Measurements from ENCODE around the gene CLSTN1. TPM values are rescaled to one million over a fixed set of nuclear protein-coding genes. Genes with fewer than 3 reads are reported as not detected.
A peak's percentile ranks its signal among the peaks of the same experiment; 100 is the strongest.

CLSTN1 gene
- total RNA-seq, 1 experiment from 2014 or later: 119 TPM

- no peak for DNase-seq (ENCODE audit: low spot score)
- peak overlapping the region; percentile 6; the same call in 1 of the 2 replicates for H3K27ac Mint-ChIP-seq
These were observed 25.3 kb downstream of the CLSTN1 start for GRCh38 chr1:9798236-9799130.

DNA sequence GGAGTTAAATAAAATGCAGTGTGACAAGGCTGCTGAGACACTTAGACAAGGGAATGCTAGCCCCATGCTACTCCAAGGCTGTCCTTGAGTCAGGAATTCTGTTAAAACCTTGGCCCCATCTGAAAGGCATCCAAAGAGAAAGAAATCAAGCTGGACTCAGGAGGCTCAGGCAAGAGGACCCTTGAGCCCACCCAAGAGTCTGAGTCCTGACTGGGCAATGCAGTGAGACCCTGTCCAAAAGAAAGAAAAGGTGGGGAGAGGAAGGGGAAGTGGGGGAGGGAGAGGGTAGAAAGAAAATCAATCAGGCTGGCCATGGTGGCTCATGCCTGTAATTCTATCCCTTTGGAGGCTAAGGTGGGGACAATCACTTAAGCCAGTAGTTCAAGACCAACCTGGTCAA is 26.7 kb downstream of the CLSTN1 start:
- TF ChIP-seq TCF7 (CRISPR knock-in tag; IDR thresholded peaks at IDR 0.05; ENCODE audit: low read depth) (no peak), ZNF121 (CRISPR knock-in tag; IDR thresholded peaks at IDR 0.05) (peak; percentile 93), CREM (CRISPR knock-in tag; IDR thresholded peaks at IDR 0.05) (no peak)
- ChIA-PET CTCF (interaction anchor here (1.1 kb wide), 1 partner anchor 75 kb away, joined by 3 read pairs; no protein-coding TSS in a partner anchor), POLR2A (no interaction called here)
- H3K4me1 Mint-ChIP-seq: peaks cover 51% of the 10 kb centered on the region
- H3K9me3 Mint-ChIP-seq: no peaks in the 10 kb centered on the region
- ATAC-seq: no peak
- DNase-seq (ENCODE audit: low spot score): no peak
- no peak overlapping the region for H3K4me3 Mint-ChIP-seq
- peak overlapping the region; percentile 46 for H3K27ac Mint-ChIP-seq
- H3K27me3 Mint-ChIP-seq (ENCODE audit: low read depth): no peaks in the 10 kb centered on the region
- H3K36me3 Mint-ChIP-seq: peaks cover 4% of the 10 kb centered on the region; the same call in 1 of the 2 replicates

More at GRCh38 chr1:9798236-9799130, 25.3 kb downstream of the CLSTN1 start:
- H3K4me1 Mint-ChIP-seq: peaks cover 39% of the 10 kb centered on the region
- H3K27me3 Mint-ChIP-seq (ENCODE audit: low read depth): no peaks in the 10 kb centered on the region
- peaks cover 4% of the 10 kb centered on the region; the same call in 1 of the 2 replicates for H3K36me3 Mint-ChIP-seq
- ChIA-PET CTCF (interaction anchor here (0.6 to 1.1 kb wide), 3 partner anchors 14 to 1525 kb away, joined by 3 to 5 read pairs (median 3); no protein-coding TSS in a partner anchor), POLR2A (no interaction called here)
- no peak for ATAC-seq
- no peaks in the 10 kb centered on the region for H3K9me3 Mint-ChIP-seq
- TF ChIP-seq, protein P1, sequence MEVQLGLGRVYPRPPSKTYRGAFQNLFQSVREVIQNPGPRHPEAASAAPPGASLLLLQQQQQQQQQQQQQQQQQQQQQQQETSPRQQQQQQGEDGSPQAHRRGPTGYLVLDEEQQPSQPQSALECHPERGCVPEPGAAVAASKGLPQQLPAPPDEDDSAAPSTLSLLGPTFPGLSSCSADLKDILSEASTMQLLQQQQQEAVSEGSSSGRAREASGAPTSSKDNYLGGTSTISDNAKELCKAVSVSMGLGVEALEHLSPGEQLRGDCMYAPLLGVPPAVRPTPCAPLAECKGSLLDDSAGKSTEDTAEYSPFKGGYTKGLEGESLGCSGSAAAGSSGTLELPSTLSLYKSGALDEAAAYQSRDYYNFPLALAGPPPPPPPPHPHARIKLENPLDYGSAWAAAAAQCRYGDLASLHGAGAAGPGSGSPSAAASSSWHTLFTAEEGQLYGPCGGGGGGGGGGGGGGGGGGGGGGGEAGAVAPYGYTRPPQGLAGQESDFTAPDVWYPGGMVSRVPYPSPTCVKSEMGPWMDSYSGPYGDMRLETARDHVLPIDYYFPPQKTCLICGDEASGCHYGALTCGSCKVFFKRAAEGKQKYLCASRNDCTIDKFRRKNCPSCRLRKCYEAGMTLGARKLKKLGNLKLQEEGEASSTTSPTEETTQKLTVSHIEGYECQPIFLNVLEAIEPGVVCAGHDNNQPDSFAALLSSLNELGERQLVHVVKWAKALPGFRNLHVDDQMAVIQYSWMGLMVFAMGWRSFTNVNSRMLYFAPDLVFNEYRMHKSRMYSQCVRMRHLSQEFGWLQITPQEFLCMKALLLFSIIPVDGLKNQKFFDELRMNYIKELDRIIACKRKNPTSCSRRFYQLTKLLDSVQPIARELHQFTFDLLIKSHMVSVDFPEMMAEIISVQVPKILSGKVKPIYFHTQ (CRISPR knock-in tag; IDR thresholded peaks at IDR 0.05): no peak
- TF ChIP-seq EMX1 (CRISPR knock-in tag; IDR thresholded peaks at IDR 0.05) (no peak), AFF4 (CRISPR knock-in tag; IDR thresholded peaks at IDR 0.05; ENCODE audit: borderline replicate concordance) (no peak), ZNF232 (CRISPR knock-in tag; IDR thresholded peaks at IDR 0.05) (no peak)
- TF ChIP-seq, protein P2, sequence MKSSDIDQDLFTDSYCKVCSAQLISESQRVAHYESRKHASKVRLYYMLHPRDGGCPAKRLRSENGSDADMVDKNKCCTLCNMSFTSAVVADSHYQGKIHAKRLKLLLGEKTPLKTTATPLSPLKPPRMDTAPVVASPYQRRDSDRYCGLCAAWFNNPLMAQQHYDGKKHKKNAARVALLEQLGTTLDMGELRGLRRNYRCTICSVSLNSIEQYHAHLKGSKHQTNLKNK (CRISPR knock-in tag; IDR thresholded peaks at IDR 0.05): no peak
- no peak overlapping the region for H3K4me3 Mint-ChIP-seq

DNA sequence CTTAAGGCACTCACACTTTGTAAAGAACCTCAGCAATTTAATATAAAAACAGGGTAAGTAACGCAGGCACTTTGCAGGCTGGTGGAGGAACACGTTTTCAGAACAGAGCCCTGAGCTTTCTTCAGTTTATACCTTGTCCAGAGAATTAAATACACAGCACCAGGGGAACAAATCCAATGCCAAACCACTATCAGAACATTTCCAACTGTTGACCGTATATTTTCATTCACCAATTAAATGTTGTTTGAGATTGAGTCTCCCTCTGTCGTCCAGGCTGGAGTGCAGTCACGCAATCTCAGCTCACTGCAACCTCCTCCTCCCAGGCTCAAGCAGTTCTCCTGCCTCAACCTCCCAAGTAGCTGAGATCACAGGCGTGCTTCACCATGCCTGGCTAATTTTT is 29.7 kb downstream of the CLSTN1 start:
- ATAC-seq (no peak), DNase-seq (ENCODE audit: low spot score) (no peak)
- ChIA-PET POLR2A (no interaction called here), CTCF (interaction anchor here (2.7 to 3.5 kb wide), 3 partner anchors 9 to 73 kb away, joined by 10 to 21 read pairs (median 16); no protein-coding TSS in a partner anchor)
- H3K27me3 Mint-ChIP-seq (ENCODE audit: low read depth): no peaks in the 10 kb centered on the region
- peaks cover 10% of the 10 kb centered on the region for H3K9me3 Mint-ChIP-seq
- H3K4me1 Mint-ChIP-seq: peaks cover 61% of the 10 kb centered on the region
- H3K36me3 Mint-ChIP-seq: peaks cover 10% of the 10 kb centered on the region; the same call in 1 of the 2 replicates
- no peak overlapping the region for H3K4me3 Mint-ChIP-seq
- H3K27ac Mint-ChIP-seq: peak overlapping the region; percentile 47
- TF ChIP-seq NFATC4 (CRISPR knock-in tag; IDR thresholded peaks at IDR 0.05): no peak
- TF ChIP-seq SP1 (CRISPR knock-in tag; conservative IDR thresholded peaks at IDR 0.05): no peak
- no peak for TF ChIP-seq TEAD1 (CRISPR knock-in tag; IDR thresholded peaks at IDR 0.05)
- no peak for TF ChIP-seq TEAD4 (CRISPR knock-in tag; IDR thresholded peaks at IDR 0.05)
- no peak for TF ChIP-seq NR3C1 (CRISPR knock-in tag; conservative IDR thresholded peaks at IDR 0.05; ENCODE audit: low read depth)
- TF ChIP-seq SMAD3 (CRISPR knock-in tag; IDR thresholded peaks at IDR 0.05; ENCODE audit: borderline replicate concordance): no peak
- no peak for TF ChIP-seq GTF2I (CRISPR knock-in tag; conservative IDR thresholded peaks at IDR 0.05)
- TF ChIP-seq JAZF1 (CRISPR knock-in tag; IDR thresholded peaks at IDR 0.05): no peak
- TF ChIP-seq, protein P3, sequence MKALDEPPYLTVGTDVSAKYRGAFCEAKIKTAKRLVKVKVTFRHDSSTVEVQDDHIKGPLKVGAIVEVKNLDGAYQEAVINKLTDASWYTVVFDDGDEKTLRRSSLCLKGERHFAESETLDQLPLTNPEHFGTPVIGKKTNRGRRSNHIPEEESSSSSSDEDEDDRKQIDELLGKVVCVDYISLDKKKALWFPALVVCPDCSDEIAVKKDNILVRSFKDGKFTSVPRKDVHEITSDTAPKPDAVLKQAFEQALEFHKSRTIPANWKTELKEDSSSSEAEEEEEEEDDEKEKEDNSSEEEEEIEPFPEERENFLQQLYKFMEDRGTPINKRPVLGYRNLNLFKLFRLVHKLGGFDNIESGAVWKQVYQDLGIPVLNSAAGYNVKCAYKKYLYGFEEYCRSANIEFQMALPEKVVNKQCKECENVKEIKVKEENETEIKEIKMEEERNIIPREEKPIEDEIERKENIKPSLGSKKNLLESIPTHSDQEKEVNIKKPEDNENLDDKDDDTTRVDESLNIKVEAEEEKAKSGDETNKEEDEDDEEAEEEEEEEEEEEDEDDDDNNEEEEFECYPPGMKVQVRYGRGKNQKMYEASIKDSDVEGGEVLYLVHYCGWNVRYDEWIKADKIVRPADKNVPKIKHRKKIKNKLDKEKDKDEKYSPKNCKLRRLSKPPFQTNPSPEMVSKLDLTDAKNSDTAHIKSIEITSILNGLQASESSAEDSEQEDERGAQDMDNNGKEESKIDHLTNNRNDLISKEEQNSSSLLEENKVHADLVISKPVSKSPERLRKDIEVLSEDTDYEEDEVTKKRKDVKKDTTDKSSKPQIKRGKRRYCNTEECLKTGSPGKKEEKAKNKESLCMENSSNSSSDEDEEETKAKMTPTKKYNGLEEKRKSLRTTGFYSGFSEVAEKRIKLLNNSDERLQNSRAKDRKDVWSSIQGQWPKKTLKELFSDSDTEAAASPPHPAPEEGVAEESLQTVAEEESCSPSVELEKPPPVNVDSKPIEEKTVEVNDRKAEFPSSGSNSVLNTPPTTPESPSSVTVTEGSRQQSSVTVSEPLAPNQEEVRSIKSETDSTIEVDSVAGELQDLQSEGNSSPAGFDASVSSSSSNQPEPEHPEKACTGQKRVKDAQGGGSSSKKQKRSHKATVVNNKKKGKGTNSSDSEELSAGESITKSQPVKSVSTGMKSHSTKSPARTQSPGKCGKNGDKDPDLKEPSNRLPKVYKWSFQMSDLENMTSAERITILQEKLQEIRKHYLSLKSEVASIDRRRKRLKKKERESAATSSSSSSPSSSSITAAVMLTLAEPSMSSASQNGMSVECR (CRISPR knock-in tag; IDR thresholded peaks at IDR 0.05; ENCODE audit: borderline replicate concordance): no peak
- no peak for TF ChIP-seq SOX15 (CRISPR knock-in tag; IDR thresholded peaks at IDR 0.05)
- TF ChIP-seq E2F5 (CRISPR knock-in tag; IDR thresholded peaks at IDR 0.05): no peak
- no peak for TF ChIP-seq TCF7 (CRISPR knock-in tag; IDR thresholded peaks at IDR 0.05; ENCODE audit: low read depth)
